Trophoblast cell (in vitro differentiated cells and primary cell): ENCODE measurements around the gene DENND1A.

Source experiments
- DNase-seq, 2 donors: peaks; one replicate each; pipeline ENCODE4 v3.0.0-alpha.2; 2016
- H2AFZ ChIP-seq: 2 replicates; pipeline ENCODE4 v1.6.1; 2013; ENCODE audit warnings: low read length, moderate library complexity, mild to moderate bottlenecking; ENCODE audit not compliant: insufficient read depth, poor library complexity
- H2AK5ac ChIP-seq: 2 replicates; pipeline ENCODE4 v1.6.1; 2013; ENCODE audit warnings: mild to moderate bottlenecking, low read length
- H2BK120ac ChIP-seq: 2 replicates; pipeline ENCODE4 v1.6.1; 2013; ENCODE audit warnings: low read length, mild to moderate bottlenecking, moderate library complexity; ENCODE audit not compliant: insufficient read depth, poor library complexity
- H2BK12ac ChIP-seq: 2 replicates; pipeline ENCODE4 v1.6.1; 2013; ENCODE audit warnings: mild to moderate bottlenecking, low read length, moderate library complexity
- H2BK5ac ChIP-seq: 2 replicates; pipeline ENCODE4 v1.6.1; 2013; ENCODE audit warnings: low read length, low read depth, moderate library complexity, mild to moderate bottlenecking; ENCODE audit not compliant: poor library complexity
- H3K14ac ChIP-seq: 2 replicates; pipeline ENCODE4 v1.6.1; 2013; ENCODE audit warnings: mild to moderate bottlenecking, low read length
- H3K18ac ChIP-seq: 2 replicates; pipeline ENCODE4 v1.6.1; 2013; ENCODE audit warnings: mild to moderate bottlenecking, low read length
- H3K23ac ChIP-seq: 2 replicates; pipeline ENCODE4 v1.6.1; 2013; ENCODE audit warnings: low read length
- H3K27ac ChIP-seq: 2 replicates; pipeline ENCODE4 v1.5.1; 2013; ENCODE audit warnings: low read depth, mild to moderate bottlenecking, inconsistent platforms, low read length, moderate library complexity
- H3K27me3 ChIP-seq: 2 replicates; pipeline ENCODE4 v1.6.1; 2013; ENCODE audit warnings: inconsistent platforms, mild to moderate bottlenecking, low read length, moderate library complexity; ENCODE audit not compliant: insufficient read depth
- H3K36me3 ChIP-seq, 2 experiments: 1 replicate in 1 of 2; 2 replicates in 1 of 2; pipeline ENCODE4 v1.6.1; 2013; ENCODE audit warnings: low read length in 2 of 2, mild to moderate bottlenecking in 2 of 2, moderate library complexity in 1 of 2; ENCODE audit not compliant: insufficient read depth in 2 of 2, control insufficient read depth in 1 of 2
- H3K4ac ChIP-seq: 2 replicates; pipeline ENCODE4 v1.6.1; 2013; ENCODE audit warnings: low read depth, mild to moderate bottlenecking, low read length, moderate library complexity
- H3K4me1 ChIP-seq, 2 experiments: 1 replicate in 1 of 2; 2 replicates in 1 of 2; pipeline ENCODE4 v1.6.1; 2013; ENCODE audit warnings: low read length in 2 of 2, mild to moderate bottlenecking in 2 of 2, moderate library complexity in 1 of 2; ENCODE audit not compliant: insufficient read depth in 2 of 2, control insufficient read depth in 1 of 2
- H3K4me2 ChIP-seq: 2 replicates; pipeline ENCODE4 v1.6.1; 2013; ENCODE audit warnings: inconsistent platforms, mild to moderate bottlenecking, low read length, moderate library complexity
- H3K4me3 ChIP-seq: 2 replicates; pipeline ENCODE4 v1.5.1; 2013; ENCODE audit warnings: mild to moderate bottlenecking, low read depth, low read length, inconsistent platforms
- H3K79me1 ChIP-seq: one replicate; pipeline ENCODE4 v1.6.1; 2013; ENCODE audit warnings: low read length
- H3K79me2 ChIP-seq: 2 replicates; pipeline ENCODE4 v1.6.1; 2013; ENCODE audit warnings: low read length, mild to moderate bottlenecking; ENCODE audit not compliant: control insufficient read depth, insufficient read depth, poor library complexity
- H3K9ac ChIP-seq: 2 replicates; pipeline ENCODE4 v1.6.1; 2013; ENCODE audit warnings: mild to moderate bottlenecking, low read length
- H3K9me3 ChIP-seq: 2 replicates; pipeline ENCODE4 v1.6.1; 2013; ENCODE audit warnings: low read depth, mild to moderate bottlenecking, control low read depth, inconsistent platforms, low read length; ENCODE audit not compliant: insufficient read depth
- H4K12ac ChIP-seq: 2 replicates; pipeline ENCODE4 v1.6.1; 2013; ENCODE audit warnings: low read depth, mild to moderate bottlenecking, low read length, moderate library complexity
- H4K8ac ChIP-seq: 2 replicates; pipeline ENCODE4 v1.6.1; 2013; ENCODE audit warnings: low read depth, mild to moderate bottlenecking, low read length, moderate library complexity
- H4K91ac ChIP-seq: one replicate; pipeline ENCODE4 v1.6.1; 2013; ENCODE audit warnings: low read depth, mild to moderate bottlenecking, low read length, moderate library complexity
- WGBS: extraction: QIAGEN DNeasy Blood & Tissue Kit; methylation state at CpG from one replicate; pipeline ENCODE4 v1.1.7; 2013; ENCODE audit warnings: missing lambda C conversion rate; ENCODE audit not compliant: insufficient read length, insufficient coverage; ENCODE audit errors: extremely low coverage; 5-methylcytosine and 5-hydroxymethylcytosine counted together

Gene DENND1A

DNA sequence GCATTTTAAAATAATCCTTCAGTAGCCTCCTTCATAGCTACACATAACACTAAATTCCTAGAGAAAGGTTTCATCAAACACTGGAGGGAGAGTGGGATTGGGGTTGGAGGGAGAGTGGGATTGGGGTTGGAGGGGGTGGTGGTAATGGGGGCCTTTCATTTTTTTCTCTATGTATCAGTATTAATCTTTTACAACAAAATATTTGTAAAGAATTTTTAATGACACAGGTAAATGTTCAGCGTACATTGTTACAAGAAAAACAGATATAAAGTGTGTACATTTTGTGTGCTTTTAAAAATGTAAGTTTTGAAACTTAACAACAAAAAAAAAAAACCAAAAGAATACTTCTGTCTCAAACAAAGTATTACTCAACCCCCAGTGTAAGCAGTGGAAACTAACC, 266.4 kb downstream of the DENND1A start:
- no CpG with 5 or more reads among the region's 1 CpG for WGBS
- no peak overlapping the region for H3K4ac ChIP-seq
- no peak overlapping the region for H4K12ac ChIP-seq
- H3K18ac ChIP-seq = no peak overlapping the region
- no peaks in the 10 kb centered on the region for H3K9me3 ChIP-seq
- no peaks in the 10 kb centered on the region for H3K79me1 ChIP-seq
- no peak overlapping the region for H2BK120ac ChIP-seq
- H3K23ac ChIP-seq = no peak overlapping the region
- H4K91ac ChIP-seq = no peak overlapping the region
- no peak overlapping the region for H3K4me2 ChIP-seq
- H2BK5ac ChIP-seq = no peak overlapping the region
- H3K27ac ChIP-seq = no peak overlapping the region
- no peaks in the 10 kb centered on the region for H3K79me2 ChIP-seq
- H2BK12ac ChIP-seq = no peak overlapping the region
- H3K27me3 ChIP-seq = no peaks in the 10 kb centered on the region
- H3K4me1 ChIP-seq = no peaks in the 10 kb centered on the region
- H4K8ac ChIP-seq = no peak overlapping the region
- no peak overlapping the region for H2AK5ac ChIP-seq
- no peak overlapping the region for H3K14ac ChIP-seq
- no peak overlapping the region for H3K4me3 ChIP-seq
- H3K36me3 ChIP-seq = no peaks in the 10 kb centered on the region
- no peak for DNase-seq
- no peak overlapping the region for H3K9ac ChIP-seq
- no peak overlapping the region for H2AFZ ChIP-seq

DNA sequence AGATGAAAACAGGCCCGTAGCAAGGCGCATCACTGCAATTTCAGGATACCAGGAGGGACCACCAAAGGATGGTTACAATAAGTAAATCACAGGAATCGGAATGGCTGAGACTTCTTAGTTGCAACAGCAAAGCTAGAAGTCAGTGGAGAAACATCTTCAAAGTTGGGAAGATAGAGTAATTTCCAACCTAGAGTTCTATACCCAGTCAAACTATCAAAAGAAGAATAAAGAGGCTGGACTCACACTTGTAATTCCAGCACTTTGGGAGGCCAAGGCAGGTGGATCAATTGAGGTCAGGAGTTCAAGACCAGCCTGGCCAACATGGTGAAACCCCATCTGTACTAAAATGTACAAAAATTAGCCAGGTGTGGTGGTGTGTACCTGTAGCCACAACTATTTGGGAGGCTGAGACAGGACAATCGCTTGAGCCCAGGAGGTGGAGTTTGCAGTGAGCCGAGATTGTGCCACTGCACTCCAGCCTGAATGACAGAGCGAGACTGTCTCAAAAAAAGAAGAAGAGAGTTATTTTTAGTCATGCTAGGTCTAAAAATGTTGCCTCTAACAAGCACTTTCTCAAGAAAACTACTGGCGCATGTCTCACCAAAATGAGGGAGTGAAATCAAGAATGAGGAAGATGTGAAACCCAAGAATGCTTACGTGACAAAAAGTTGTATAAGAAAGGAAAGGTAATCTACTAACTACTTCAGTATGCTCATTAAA, 267.7 kb downstream of the DENND1A start:
- Histone ChIP-seq H2AFZ (no peak overlapping the region), H3K4me1 (no peaks in the 10 kb centered on the region), H4K12ac (no peak overlapping the region), H3K4me2 (no peak overlapping the region), H3K4me3 (no peak overlapping the region), H3K36me3 (no peaks in the 10 kb centered on the region), H3K27ac (no peak overlapping the region), H2BK5ac (no peak overlapping the region), H4K8ac (no peak overlapping the region), H2AK5ac (no peak overlapping the region), H3K9ac (no peak overlapping the region), H3K9me3 (no peaks in the 10 kb centered on the region), H3K79me1 (no peaks in the 10 kb centered on the region), H3K14ac (no peak overlapping the region), H3K23ac (no peak overlapping the region), H3K18ac (no peak overlapping the region), H3K4ac (no peak overlapping the region), H2BK120ac (no peak overlapping the region), H4K91ac (no peak overlapping the region), H3K79me2 (no peaks in the 10 kb centered on the region), H2BK12ac (no peak overlapping the region), H3K27me3 (no peaks in the 10 kb centered on the region)
- DNase-seq = no peak
- WGBS = no CpG with 5 or more reads among the region's 8 CpGs

DNA sequence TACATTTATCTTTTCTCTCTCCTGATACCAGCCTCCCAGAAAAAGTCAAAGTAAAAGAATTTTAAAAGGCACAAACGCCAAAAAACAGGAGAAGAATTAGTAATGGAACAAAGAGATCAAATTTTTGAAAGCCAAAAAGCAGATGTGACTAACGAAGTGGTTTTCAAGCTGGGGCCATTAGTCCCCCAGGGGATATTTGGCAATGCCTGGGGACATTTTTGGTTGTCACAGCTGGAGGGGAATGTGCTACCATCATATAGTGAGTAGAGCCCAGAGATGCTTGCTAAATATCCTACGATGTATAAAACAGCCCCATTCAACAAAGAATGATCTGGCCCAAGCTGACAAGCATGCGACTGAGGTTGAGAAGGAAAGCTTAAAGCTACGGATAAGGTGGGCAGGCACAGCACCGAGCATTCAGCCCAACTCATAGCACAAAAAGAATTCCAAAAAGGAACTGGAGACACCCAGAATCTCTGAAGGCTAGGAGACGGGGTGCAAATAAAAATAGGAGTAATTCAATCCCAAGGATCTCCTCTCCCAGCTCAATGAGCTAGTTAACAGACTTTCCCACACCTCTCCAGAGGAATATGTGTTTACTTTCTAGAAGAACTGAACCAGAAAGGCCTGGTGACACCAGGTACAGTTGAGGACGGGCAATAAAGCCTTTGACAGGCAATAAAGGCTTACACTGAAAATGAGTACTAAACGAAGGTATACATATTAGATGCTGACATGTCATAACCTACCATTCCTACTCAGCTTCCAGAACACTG, 269.0 kb downstream of the DENND1A start:
- no peaks in the 10 kb centered on the region for H3K36me3 ChIP-seq
- H4K91ac ChIP-seq = no peak overlapping the region
- H3K4me3 ChIP-seq = no peak overlapping the region
- H3K9me3 ChIP-seq = no peaks in the 10 kb centered on the region
- H4K12ac ChIP-seq = no peak overlapping the region
- no peak overlapping the region for H2BK120ac ChIP-seq
- no peak overlapping the region for H2AFZ ChIP-seq
- H3K4me2 ChIP-seq = no peak overlapping the region
- H3K79me2 ChIP-seq = no peaks in the 10 kb centered on the region
- no peak overlapping the region for H3K14ac ChIP-seq
- no peak overlapping the region for H2BK5ac ChIP-seq
- no peak overlapping the region for H4K8ac ChIP-seq
- H3K27me3 ChIP-seq = no peaks in the 10 kb centered on the region
- WGBS = no CpG with 5 or more reads among the region's 9 CpGs
- H3K23ac ChIP-seq = no peak overlapping the region
- no peaks in the 10 kb centered on the region for H3K79me1 ChIP-seq
- no peaks in the 10 kb centered on the region for H3K4me1 ChIP-seq
- peak; percentile 62 to 78 for DNase-seq
- H2AK5ac ChIP-seq = no peak overlapping the region
- H2BK12ac ChIP-seq = no peak overlapping the region
- no peak overlapping the region for H3K18ac ChIP-seq
- H3K4ac ChIP-seq = no peak overlapping the region
- no peak overlapping the region for H3K27ac ChIP-seq
- no peak overlapping the region for H3K9ac ChIP-seq

DNA sequence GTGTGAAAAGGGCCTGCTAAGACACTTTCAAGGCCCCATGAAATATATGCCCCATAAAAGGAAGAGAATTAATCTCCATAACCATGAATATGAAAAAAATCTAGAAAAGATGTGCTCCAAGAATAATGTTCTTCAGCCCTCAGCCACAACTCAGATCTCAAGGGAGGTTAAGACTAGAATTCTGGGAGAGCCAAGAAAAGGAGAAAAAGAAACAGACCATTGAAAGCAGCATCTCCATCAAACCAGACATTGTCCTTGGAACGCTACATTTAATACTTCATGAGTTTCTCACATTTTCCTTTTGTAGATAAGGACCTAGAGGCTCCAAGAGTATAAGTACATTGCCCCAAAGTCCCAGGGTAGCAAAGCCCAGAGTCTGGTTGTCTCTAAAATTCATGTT, 270.6 kb downstream of the DENND1A start:
- Histone ChIP-seq H3K18ac (no peak overlapping the region), H2AFZ (no peak overlapping the region), H3K36me3 (no peaks in the 10 kb centered on the region), H3K23ac (no peak overlapping the region), H2BK120ac (no peak overlapping the region), H3K79me1 (no peaks in the 10 kb centered on the region), H3K14ac (no peak overlapping the region), H3K4me2 (no peak overlapping the region), H3K27me3 (no peaks in the 10 kb centered on the region), H3K27ac (no peak overlapping the region), H4K91ac (no peak overlapping the region), H3K79me2 (no peaks in the 10 kb centered on the region), H2BK12ac (no peak overlapping the region), H3K9me3 (no peaks in the 10 kb centered on the region), H3K4ac (no peak overlapping the region), H3K4me3 (no peak overlapping the region), H4K12ac (no peak overlapping the region), H3K9ac (no peak overlapping the region), H2BK5ac (no peak overlapping the region), H4K8ac (no peak overlapping the region), H3K4me1 (no peaks in the 10 kb centered on the region), H2AK5ac (no peak overlapping the region)
- WGBS = no CpG with 5 or more reads among the region's 1 CpG
- no peak for DNase-seq
